ENCODE results near the gene GADD45G.

GADD45G gene

GRCh38 chr9:89638893-89639292, 34.1 kb downstream of the GADD45G start:
- Histone ChIP-seq H3K9ac (ENCODE audit: low read depth in 1 of 2, low read length in 2 of 2) (no peak overlapping the region), H3K27ac (ENCODE audit: low read depth, low read length) (no peak overlapping the region), H3K36me3 (ENCODE audit: control insufficient read depth in 1 of 2, insufficient read depth in 2 of 2, low read length in 2 of 2) (no peaks in the 10 kb centered on the region), H3K4me1 (ENCODE audit: control insufficient read depth in 1 of 2, insufficient read depth in 2 of 2, low read length in 2 of 2) (no peaks in the 10 kb centered on the region), H3K27me3 (ENCODE audit: control insufficient read depth in 1 of 2, insufficient read depth in 2 of 2, low read length in 2 of 2) (no peaks in the 10 kb centered on the region), H3K4me3 (ENCODE audit: low read depth in 1 of 2, low read length in 2 of 2) (no peak overlapping the region), H3K9me3 (ENCODE audit: control insufficient read depth in 1 of 2, low read length in 2 of 2) (no peaks in the 10 kb centered on the region)

GRCh38 chr9:89639367-89639795, 34.6 kb downstream of the GADD45G start:
- no peak overlapping the region for H3K9ac ChIP-seq (ENCODE audit: low read depth in 1 of 2, low read length in 2 of 2)
- no peaks in the 10 kb centered on the region for H3K4me1 ChIP-seq (ENCODE audit: control insufficient read depth in 1 of 2, insufficient read depth in 2 of 2, low read length in 2 of 2)
- H3K27me3 ChIP-seq (ENCODE audit: control insufficient read depth in 1 of 2, insufficient read depth in 2 of 2, low read length in 2 of 2) = no peaks in the 10 kb centered on the region
- H3K4me3 ChIP-seq (ENCODE audit: low read depth in 1 of 2, low read length in 2 of 2) = no peak overlapping the region
- no peak overlapping the region for H3K27ac ChIP-seq (ENCODE audit: low read depth, low read length)
- no peaks in the 10 kb centered on the region for H3K9me3 ChIP-seq (ENCODE audit: control insufficient read depth in 1 of 2, low read length in 2 of 2)
- H3K36me3 ChIP-seq (ENCODE audit: control insufficient read depth in 1 of 2, insufficient read depth in 2 of 2, low read length in 2 of 2) = no peaks in the 10 kb centered on the region

DNA sequence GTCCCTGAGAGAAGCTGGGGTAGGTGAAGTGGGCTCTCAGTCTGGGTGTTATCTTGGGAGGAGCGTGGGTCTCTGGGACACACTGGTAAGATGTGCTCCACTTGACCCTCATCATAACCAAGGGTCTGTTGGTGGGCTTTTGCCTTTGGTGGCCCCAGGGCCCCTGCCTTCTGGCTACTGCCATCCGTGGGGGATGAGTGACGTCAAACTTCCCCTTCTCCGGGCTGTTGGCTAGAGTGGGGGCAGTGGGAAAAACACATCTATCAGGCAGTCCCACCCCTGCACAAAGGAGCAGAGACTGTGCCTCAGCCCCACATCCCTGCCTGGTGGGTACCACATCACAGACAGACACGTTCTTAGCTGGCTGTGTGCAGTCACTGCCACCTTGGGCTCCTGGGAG, 35.1 kb downstream of the GADD45G start:
- Histone ChIP-seq H3K27ac (ENCODE audit: low read depth, low read length) (no peak overlapping the region), H3K36me3 (ENCODE audit: control insufficient read depth in 1 of 2, insufficient read depth in 2 of 2, low read length in 2 of 2) (no peaks in the 10 kb centered on the region), H3K4me1 (ENCODE audit: control insufficient read depth in 1 of 2, insufficient read depth in 2 of 2, low read length in 2 of 2) (no peaks in the 10 kb centered on the region), H3K9me3 (ENCODE audit: control insufficient read depth in 1 of 2, low read length in 2 of 2) (no peaks in the 10 kb centered on the region), H3K9ac (ENCODE audit: low read depth in 1 of 2, low read length in 2 of 2) (no peak overlapping the region), H3K27me3 (ENCODE audit: control insufficient read depth in 1 of 2, insufficient read depth in 2 of 2, low read length in 2 of 2) (no peaks in the 10 kb centered on the region), H3K4me3 (ENCODE audit: low read depth in 1 of 2, low read length in 2 of 2) (no peak overlapping the region)

DNA sequence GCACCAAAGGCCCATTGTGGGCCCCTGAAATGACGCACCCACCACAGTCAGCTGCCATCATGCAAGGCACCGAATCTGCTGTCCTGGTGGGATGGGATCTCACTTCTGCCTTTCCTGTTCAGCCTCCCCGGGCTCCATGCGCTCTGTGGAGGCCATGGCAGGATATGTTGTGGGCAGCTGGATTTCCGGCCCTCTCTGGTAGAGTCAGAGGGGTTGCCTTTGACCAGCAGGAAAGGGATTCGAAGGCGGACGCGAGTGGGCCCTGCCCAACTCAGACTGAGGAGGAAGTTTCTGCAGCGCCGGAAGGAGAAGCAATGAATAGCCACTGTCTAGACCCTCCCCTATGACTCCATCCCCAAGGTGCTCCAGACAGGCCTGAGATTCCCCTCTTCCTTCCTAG, 35.5 kb downstream of the GADD45G start:
- Histone ChIP-seq H3K9ac (ENCODE audit: low read depth in 1 of 2, low read length in 2 of 2) (no peak overlapping the region), H3K9me3 (ENCODE audit: control insufficient read depth in 1 of 2, low read length in 2 of 2) (no peaks in the 10 kb centered on the region), H3K36me3 (ENCODE audit: control insufficient read depth in 1 of 2, insufficient read depth in 2 of 2, low read length in 2 of 2) (no peaks in the 10 kb centered on the region), H3K27ac (ENCODE audit: low read depth, low read length) (no peak overlapping the region), H3K27me3 (ENCODE audit: control insufficient read depth in 1 of 2, insufficient read depth in 2 of 2, low read length in 2 of 2) (no peaks in the 10 kb centered on the region), H3K4me3 (ENCODE audit: low read depth in 1 of 2, low read length in 2 of 2) (no peak overlapping the region), H3K4me1 (ENCODE audit: control insufficient read depth in 1 of 2, insufficient read depth in 2 of 2, low read length in 2 of 2) (no peaks in the 10 kb centered on the region)

DNA sequence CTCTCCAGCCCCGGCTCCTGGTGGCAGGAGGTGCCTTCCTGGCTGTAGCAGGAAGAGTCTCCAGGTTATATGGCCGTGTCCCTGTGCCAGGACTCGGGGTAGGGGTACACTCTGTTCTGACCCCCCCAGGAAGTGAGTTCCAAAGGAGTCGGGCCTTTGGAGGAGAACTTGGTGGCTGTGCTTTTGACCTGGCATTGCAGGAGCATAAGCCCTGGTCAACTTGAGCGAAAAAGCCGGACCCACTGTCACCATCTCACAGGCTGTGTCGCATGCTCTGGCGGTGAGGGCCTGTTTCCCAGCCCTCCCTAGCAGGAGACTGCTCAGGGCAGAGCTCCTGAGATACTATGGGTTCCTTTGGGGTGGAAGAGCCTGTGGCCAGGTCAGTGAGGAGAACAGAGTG, 36.0 kb downstream of the GADD45G start:
- Histone ChIP-seq H3K9ac (ENCODE audit: low read depth in 1 of 2, low read length in 2 of 2) (no peak overlapping the region), H3K9me3 (ENCODE audit: control insufficient read depth in 1 of 2, low read length in 2 of 2) (no peaks in the 10 kb centered on the region), H3K27me3 (ENCODE audit: control insufficient read depth in 1 of 2, insufficient read depth in 2 of 2, low read length in 2 of 2) (no peaks in the 10 kb centered on the region), H3K27ac (ENCODE audit: low read depth, low read length) (no peak overlapping the region), H3K4me1 (ENCODE audit: control insufficient read depth in 1 of 2, insufficient read depth in 2 of 2, low read length in 2 of 2) (no peaks in the 10 kb centered on the region), H3K4me3 (ENCODE audit: low read depth in 1 of 2, low read length in 2 of 2) (no peak overlapping the region), H3K36me3 (ENCODE audit: control insufficient read depth in 1 of 2, insufficient read depth in 2 of 2, low read length in 2 of 2) (no peaks in the 10 kb centered on the region)

DNA sequence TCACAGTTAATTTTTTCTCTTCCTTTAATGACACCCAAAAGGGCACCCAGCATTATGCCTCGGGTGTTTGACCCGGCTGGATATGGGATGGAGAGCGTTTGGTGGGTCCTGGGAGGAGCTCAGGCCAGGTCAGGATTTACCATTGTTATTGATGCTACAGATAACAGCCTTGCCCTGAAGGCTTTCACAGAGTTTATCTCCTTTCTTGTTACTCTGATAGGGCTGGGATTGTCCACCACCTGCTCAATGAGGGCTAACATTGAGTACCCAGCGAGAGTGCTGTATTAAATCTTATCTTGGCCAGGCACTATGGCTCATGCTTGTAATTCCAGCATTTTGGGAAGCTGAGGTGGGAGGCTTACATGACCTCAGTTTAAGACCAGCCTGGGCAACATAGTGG, 37.2 kb downstream of the GADD45G start:
- Histone ChIP-seq H3K36me3 (ENCODE audit: control insufficient read depth in 1 of 2, insufficient read depth in 2 of 2, low read length in 2 of 2) (no peaks in the 10 kb centered on the region), H3K9me3 (ENCODE audit: control insufficient read depth in 1 of 2, low read length in 2 of 2) (no peaks in the 10 kb centered on the region), H3K9ac (ENCODE audit: low read depth in 1 of 2, low read length in 2 of 2) (no peak overlapping the region), H3K27me3 (ENCODE audit: control insufficient read depth in 1 of 2, insufficient read depth in 2 of 2, low read length in 2 of 2) (no peaks in the 10 kb centered on the region), H3K4me1 (ENCODE audit: control insufficient read depth in 1 of 2, insufficient read depth in 2 of 2, low read length in 2 of 2) (no peaks in the 10 kb centered on the region), H3K4me3 (ENCODE audit: low read depth in 1 of 2, low read length in 2 of 2) (no peak overlapping the region), H3K27ac (ENCODE audit: low read depth, low read length) (no peak overlapping the region)

- H3K4me1 ChIP-seq (ENCODE audit: control insufficient read depth in 1 of 2, insufficient read depth in 2 of 2, low read length in 2 of 2) = no peaks in the 10 kb centered on the region
- no peak overlapping the region for H3K27ac ChIP-seq (ENCODE audit: low read depth, low read length)
- no peak overlapping the region for H3K9ac ChIP-seq (ENCODE audit: low read depth in 1 of 2, low read length in 2 of 2)
Observed at GRCh38 chr9:89642789-89643188, 38.0 kb downstream of the GADD45G start.

GRCh38 chr9:89646189-89646939, 41.6 kb downstream of the GADD45G start:
- Histone ChIP-seq H3K36me3 (ENCODE audit: control insufficient read depth in 1 of 2, insufficient read depth in 2 of 2, low read length in 2 of 2) (no peaks in the 10 kb centered on the region), H3K4me1 (ENCODE audit: control insufficient read depth in 1 of 2, insufficient read depth in 2 of 2, low read length in 2 of 2) (no peaks in the 10 kb centered on the region), H3K27me3 (ENCODE audit: control insufficient read depth in 1 of 2, insufficient read depth in 2 of 2, low read length in 2 of 2) (no peaks in the 10 kb centered on the region), H3K27ac (ENCODE audit: low read depth, low read length) (no peak overlapping the region), H3K9me3 (ENCODE audit: control insufficient read depth in 1 of 2, low read length in 2 of 2) (no peaks in the 10 kb centered on the region), H3K9ac (ENCODE audit: low read depth in 1 of 2, low read length in 2 of 2) (no peak overlapping the region), H3K4me3 (ENCODE audit: low read depth in 1 of 2, low read length in 2 of 2) (no peak overlapping the region)

More at GRCh38 chr9:89642789-89643188, 38.0 kb downstream of the GADD45G start:
- Histone ChIP-seq H3K36me3 (ENCODE audit: control insufficient read depth in 1 of 2, insufficient read depth in 2 of 2, low read length in 2 of 2) (no peaks in the 10 kb centered on the region), H3K4me3 (ENCODE audit: low read depth in 1 of 2, low read length in 2 of 2) (no peak overlapping the region), H3K27me3 (ENCODE audit: control insufficient read depth in 1 of 2, insufficient read depth in 2 of 2, low read length in 2 of 2) (no peaks in the 10 kb centered on the region), H3K9me3 (ENCODE audit: control insufficient read depth in 1 of 2, low read length in 2 of 2) (no peaks in the 10 kb centered on the region)

DNA sequence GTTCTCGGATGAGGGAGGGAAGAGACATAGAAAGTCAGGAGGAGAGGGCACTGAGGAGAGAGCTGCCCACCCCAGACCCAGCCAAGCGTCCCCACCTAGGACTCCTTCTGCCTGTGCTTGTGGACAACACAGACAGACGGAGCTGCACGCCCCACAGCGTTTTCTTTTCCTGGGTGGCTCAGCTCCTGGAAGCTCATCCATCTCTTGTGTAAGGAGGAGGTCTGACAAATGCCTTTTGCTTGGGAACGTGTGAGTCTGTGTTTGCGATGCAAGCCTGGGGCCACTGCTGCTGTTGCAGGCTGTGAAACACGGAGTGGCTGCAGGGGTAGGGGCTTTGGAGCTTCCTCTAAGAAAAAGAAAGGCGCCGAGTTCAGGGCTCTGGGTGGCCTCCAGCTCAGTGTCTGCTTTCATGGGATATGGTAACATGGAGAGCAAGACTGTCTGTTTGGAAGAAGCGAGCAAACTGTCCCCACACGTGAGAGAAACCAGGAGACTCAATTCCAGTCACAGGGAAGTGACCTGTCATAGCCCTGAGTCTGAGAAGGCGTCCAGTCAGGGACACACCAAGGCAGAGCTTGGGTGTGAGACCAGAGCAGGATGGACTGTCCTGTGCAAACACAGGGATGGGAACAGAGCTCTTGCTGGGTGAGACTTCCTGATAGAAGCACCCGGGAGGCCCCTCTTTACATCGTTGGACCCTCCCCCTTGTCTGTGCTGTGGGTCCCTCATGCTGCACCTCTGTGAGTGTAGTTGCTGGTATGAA, 42.7 kb downstream of the GADD45G start:
- H3K27ac ChIP-seq (ENCODE audit: low read depth, low read length) = no peak overlapping the region
- no peaks in the 10 kb centered on the region for H3K36me3 ChIP-seq (ENCODE audit: control insufficient read depth in 1 of 2, insufficient read depth in 2 of 2, low read length in 2 of 2)
- no peak overlapping the region for H3K9ac ChIP-seq (ENCODE audit: low read depth in 1 of 2, low read length in 2 of 2)
- no peaks in the 10 kb centered on the region for H3K4me1 ChIP-seq (ENCODE audit: control insufficient read depth in 1 of 2, insufficient read depth in 2 of 2, low read length in 2 of 2)
- no peaks in the 10 kb centered on the region for H3K9me3 ChIP-seq (ENCODE audit: control insufficient read depth in 1 of 2, low read length in 2 of 2)
- H3K4me3 ChIP-seq (ENCODE audit: low read depth in 1 of 2, low read length in 2 of 2) = no peak overlapping the region
- no peaks in the 10 kb centered on the region for H3K27me3 ChIP-seq (ENCODE audit: control insufficient read depth in 1 of 2, insufficient read depth in 2 of 2, low read length in 2 of 2)

DNA sequence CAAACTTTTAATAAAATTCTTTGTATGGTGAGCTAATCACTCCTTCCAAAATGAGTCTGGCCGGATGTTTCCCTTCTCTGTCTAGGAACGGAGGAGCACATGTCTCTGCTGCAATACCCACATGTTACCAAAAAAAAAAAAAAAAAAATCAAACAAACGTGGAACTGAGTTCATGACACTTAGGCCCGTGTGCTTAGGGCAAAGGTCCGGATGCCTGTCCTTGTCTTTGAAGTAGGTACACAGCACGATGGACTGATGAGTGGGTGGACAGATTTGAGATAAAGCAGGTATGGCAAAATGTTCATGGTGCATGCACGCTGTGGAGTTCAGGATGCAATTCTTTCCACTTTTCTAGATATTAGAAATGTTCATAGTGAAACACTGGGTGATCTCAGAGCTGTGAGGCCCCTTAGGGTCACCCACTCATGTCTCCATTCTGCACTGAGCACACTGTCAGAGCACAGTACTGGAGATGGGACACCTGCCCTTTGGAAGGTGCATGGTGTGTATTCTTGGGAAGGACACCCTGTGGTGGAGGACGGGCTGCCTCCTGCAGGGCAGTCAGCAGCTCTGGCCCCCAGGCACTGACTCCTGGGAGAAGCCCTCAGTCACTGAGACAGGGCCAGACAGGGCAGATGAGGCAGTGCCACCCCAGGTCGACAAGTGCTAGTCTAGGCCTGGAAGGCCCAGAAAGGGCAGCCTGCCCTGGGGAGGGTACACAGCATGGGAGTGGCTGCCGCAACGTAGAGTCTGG, 43.6 kb downstream of the GADD45G start:
- no peak overlapping the region for H3K4me3 ChIP-seq (ENCODE audit: low read depth in 1 of 2, low read length in 2 of 2)
- H3K9me3 ChIP-seq (ENCODE audit: control insufficient read depth in 1 of 2, low read length in 2 of 2) = no peaks in the 10 kb centered on the region
- no peaks in the 10 kb centered on the region for H3K4me1 ChIP-seq (ENCODE audit: control insufficient read depth in 1 of 2, insufficient read depth in 2 of 2, low read length in 2 of 2)
- H3K36me3 ChIP-seq (ENCODE audit: control insufficient read depth in 1 of 2, insufficient read depth in 2 of 2, low read length in 2 of 2) = no peaks in the 10 kb centered on the region
- no peaks in the 10 kb centered on the region for H3K27me3 ChIP-seq (ENCODE audit: control insufficient read depth in 1 of 2, insufficient read depth in 2 of 2, low read length in 2 of 2)
- no peak overlapping the region for H3K27ac ChIP-seq (ENCODE audit: low read depth, low read length)
- no peak overlapping the region for H3K9ac ChIP-seq (ENCODE audit: low read depth in 1 of 2, low read length in 2 of 2)

Data from duodenal mucosa (tissue), 2 donors.